ENCODE results near the gene MPDU1.

MPDU1 gene

GRCh38 chr17:7583253-7584109 lies at the start of gene MPDU1:
MPDU1 (plus strand) TSS chr17:7583852; CDS start chr17:7583863, 11 bp downstream.
- DNase-seq (ENCODE audit: low read depth), result peak; percentile 91

- no peak for DNase-seq (ENCODE audit: low read depth)
Measured at GRCh38 chr17:7538050-7538449, 45.6 kb upstream of the MPDU1 start.

- no peak for DNase-seq (ENCODE audit: low read depth)
Measured at GRCh38 chr17:7538891-7539545, 44.6 kb upstream of the MPDU1 start.

GRCh38 chr17:7541074-7541621 lies 42.5 kb upstream of the MPDU1 start:
- DNase-seq (ENCODE audit: low read depth), result no peak

GRCh38 chr17:7544911-7545310 lies 38.7 kb upstream of the MPDU1 start:
- DNase-seq (ENCODE audit: low read depth), result no peak

- peak; percentile 34 for DNase-seq (ENCODE audit: low read depth)
Measured at GRCh38 chr17:7548585-7549400, 34.9 kb upstream of the MPDU1 start, which contains the start of gene TNFSF12. TNFSF12 (plus strand) TSS chr17:7549058; CDS start chr17:7549154, 96 bp downstream.

- DNase-seq (ENCODE audit: low read depth), result no peak
Measured at GRCh38 chr17:7549401-7550055, 34.1 kb upstream of the MPDU1 start.

GRCh38 chr17:7550344-7550743 lies 33.3 kb upstream of the MPDU1 start:
- DNase-seq (ENCODE audit: low read depth), result no peak

GRCh38 chr17:7551396-7551795 lies 32.3 kb upstream of the MPDU1 start:
- no peak for DNase-seq (ENCODE audit: low read depth)

- DNase-seq (ENCODE audit: low read depth), result no peak
Measured at GRCh38 chr17:7552621-7553051, 31.0 kb upstream of the MPDU1 start.

GRCh38 chr17:7553356-7553755 lies 30.3 kb upstream of the MPDU1 start:
- no peak for DNase-seq (ENCODE audit: low read depth)

GRCh38 chr17:7555320-7555948 lies 28.2 kb upstream of the MPDU1 start:
- no peak for DNase-seq (ENCODE audit: low read depth)

- no peak for DNase-seq (ENCODE audit: low read depth)
Measured at GRCh38 chr17:7556627-7557026, 27.0 kb upstream of the MPDU1 start.

- DNase-seq (ENCODE audit: low read depth), result no peak
Measured at GRCh38 chr17:7557147-7557764, 26.4 kb upstream of the MPDU1 start.

- no peak for DNase-seq (ENCODE audit: low read depth)
Measured at GRCh38 chr17:7557775-7558543, 25.7 kb upstream of the MPDU1 start.

- no peak for DNase-seq (ENCODE audit: low read depth)
Measured at GRCh38 chr17:7558544-7559319, 24.9 kb upstream of the MPDU1 start, which contains the start of gene TNFSF13. TNFSF13 (plus strand) TSS chr17:7558750; CDS start chr17:7559040, 290 bp downstream.

- DNase-seq (ENCODE audit: low read depth), result no peak
Measured at GRCh38 chr17:7559320-7560171, 24.1 kb upstream of the MPDU1 start.
